ENCODE measurements around the gene CADPS. TPM values are rescaled to one million over a fixed set of nuclear protein-coding genes. Genes with fewer than 3 reads are reported as not detected.

Gene CADPS
- total and polyA plus RNA-seq, 2 donors: 2.3 to 4.4 TPM

GRCh38 chr3:62600033-62600432, 275.2 kb downstream of the CADPS start:
- 76% methylated on average over 2 of the region's 2 CpGs for WGBS
- DNase-seq (ENCODE audit: low read depth in 6 of 9, low spot score in 9 of 9): no peak
- Histone ChIP-seq H3K4me3 (ENCODE audit: low read length in 2 of 2) (no peak overlapping the region), H3K36me3 (ENCODE audit: control insufficient read depth in 2 of 2, insufficient read depth in 2 of 2, low read length in 1 of 2) (no peaks in the 10 kb centered on the region), H3K27ac (ENCODE audit: low read depth in 1 of 2, low read length in 1 of 2) (no peak overlapping the region), H3K4me1 (ENCODE audit: control insufficient read depth in 2 of 2, insufficient read depth in 2 of 2, low read length in 2 of 2) (no peaks in the 10 kb centered on the region), H3K9me3 (ENCODE audit: control insufficient read depth in 2 of 2, insufficient read depth in 1 of 2, low read length in 1 of 2) (no peaks in the 10 kb centered on the region), H3K27me3 (ENCODE audit: control insufficient read depth in 2 of 2, insufficient read depth in 1 of 2, low read length in 1 of 2) (no peaks in the 10 kb centered on the region)

GRCh38 chr3:62597491-62597890, 277.7 kb downstream of the CADPS start:
- H3K36me3 ChIP-seq (ENCODE audit: control insufficient read depth in 2 of 2, insufficient read depth in 2 of 2, low read length in 1 of 2): no peaks in the 10 kb centered on the region
- no peak overlapping the region for H3K4me3 ChIP-seq (ENCODE audit: low read length in 2 of 2)
- WGBS: 93% methylated on average over 4 of the region's 4 CpGs
- no peaks in the 10 kb centered on the region for H3K9me3 ChIP-seq (ENCODE audit: control insufficient read depth in 2 of 2, insufficient read depth in 1 of 2, low read length in 1 of 2)
- no peak overlapping the region for H3K27ac ChIP-seq (ENCODE audit: low read depth in 1 of 2, low read length in 1 of 2)
- H3K27me3 ChIP-seq (ENCODE audit: control insufficient read depth in 2 of 2, insufficient read depth in 1 of 2, low read length in 1 of 2): no peaks in the 10 kb centered on the region
- no peaks in the 10 kb centered on the region for H3K4me1 ChIP-seq (ENCODE audit: control insufficient read depth in 2 of 2, insufficient read depth in 2 of 2, low read length in 2 of 2)
- DNase-seq (ENCODE audit: low read depth in 6 of 9, low spot score in 9 of 9): no peak

- 86% methylated on average over 3 of the region's 3 CpGs for WGBS
- peaks cover 0 to 2% of the 10 kb centered on the region in 2 donors for H3K27me3 ChIP-seq (ENCODE audit: control insufficient read depth in 2 of 2, insufficient read depth in 1 of 2, low read length in 1 of 2)
- H3K4me3 ChIP-seq (ENCODE audit: low read length in 2 of 2): no peak overlapping the region
- no peaks in the 10 kb centered on the region for H3K9me3 ChIP-seq (ENCODE audit: control insufficient read depth in 2 of 2, insufficient read depth in 1 of 2, low read length in 1 of 2)
- no peaks in the 10 kb centered on the region for H3K4me1 ChIP-seq (ENCODE audit: control insufficient read depth in 2 of 2, insufficient read depth in 2 of 2, low read length in 2 of 2)
- no peaks in the 10 kb centered on the region for H3K36me3 ChIP-seq (ENCODE audit: control insufficient read depth in 2 of 2, insufficient read depth in 2 of 2, low read length in 1 of 2)
- no peak for DNase-seq (ENCODE audit: low read depth in 6 of 9, low spot score in 9 of 9)
- H3K27ac ChIP-seq (ENCODE audit: low read depth in 1 of 2, low read length in 1 of 2): no peak overlapping the region
Observed at GRCh38 chr3:62592408-62592807, 282.8 kb downstream of the CADPS start.

GRCh38 chr3:62589078-62589477, 286.1 kb downstream of the CADPS start:
- DNase-seq (ENCODE audit: low read depth in 6 of 9, low spot score in 9 of 9): no peak
- Histone ChIP-seq H3K9me3 (ENCODE audit: control insufficient read depth in 2 of 2, insufficient read depth in 1 of 2, low read length in 1 of 2) (no peaks in the 10 kb centered on the region), H3K27ac (ENCODE audit: low read depth in 1 of 2, low read length in 1 of 2) (no peak overlapping the region), H3K27me3 (ENCODE audit: control insufficient read depth in 2 of 2, insufficient read depth in 1 of 2, low read length in 1 of 2) (peaks cover 0 to 2% of the 10 kb centered on the region in 2 donors), H3K4me3 (ENCODE audit: low read length in 2 of 2) (no peak overlapping the region), H3K4me1 (ENCODE audit: control insufficient read depth in 2 of 2, insufficient read depth in 2 of 2, low read length in 2 of 2) (no peaks in the 10 kb centered on the region), H3K36me3 (ENCODE audit: control insufficient read depth in 2 of 2, insufficient read depth in 2 of 2, low read length in 1 of 2) (no peaks in the 10 kb centered on the region)
- 92% methylated on average over 4 of the region's 4 CpGs for WGBS

GRCh38 chr3:62587579-62588031, 287.6 kb downstream of the CADPS start:
- H3K36me3 ChIP-seq (ENCODE audit: control insufficient read depth in 2 of 2, insufficient read depth in 2 of 2, low read length in 1 of 2): no peaks in the 10 kb centered on the region
- H3K27ac ChIP-seq (ENCODE audit: low read depth in 1 of 2, low read length in 1 of 2): no peak overlapping the region
- WGBS: 92% methylated on average over 8 of the region's 8 CpGs
- H3K4me3 ChIP-seq (ENCODE audit: low read length in 2 of 2): no peak overlapping the region
- DNase-seq (ENCODE audit: low read depth in 6 of 9, low spot score in 9 of 9): no peak
- no peaks in the 10 kb centered on the region for H3K4me1 ChIP-seq (ENCODE audit: control insufficient read depth in 2 of 2, insufficient read depth in 2 of 2, low read length in 2 of 2)
- peaks cover 0 to 2% of the 10 kb centered on the region in 2 donors for H3K27me3 ChIP-seq (ENCODE audit: control insufficient read depth in 2 of 2, insufficient read depth in 1 of 2, low read length in 1 of 2)
- no peaks in the 10 kb centered on the region for H3K9me3 ChIP-seq (ENCODE audit: control insufficient read depth in 2 of 2, insufficient read depth in 1 of 2, low read length in 1 of 2)

GRCh38 chr3:62587169-62587568, 288.0 kb downstream of the CADPS start:
- H3K4me1 ChIP-seq (ENCODE audit: control insufficient read depth in 2 of 2, insufficient read depth in 2 of 2, low read length in 2 of 2): no peaks in the 10 kb centered on the region
- H3K4me3 ChIP-seq (ENCODE audit: low read length in 2 of 2): no peak overlapping the region
- WGBS: 91% methylated on average over 5 of the region's 5 CpGs
- H3K27me3 ChIP-seq (ENCODE audit: control insufficient read depth in 2 of 2, insufficient read depth in 1 of 2, low read length in 1 of 2): peaks cover 0 to 2% of the 10 kb centered on the region in 2 donors
- H3K36me3 ChIP-seq (ENCODE audit: control insufficient read depth in 2 of 2, insufficient read depth in 2 of 2, low read length in 1 of 2): no peaks in the 10 kb centered on the region
- DNase-seq (ENCODE audit: low read depth in 6 of 9, low spot score in 9 of 9): no peak
- no peak overlapping the region for H3K27ac ChIP-seq (ENCODE audit: low read depth in 1 of 2, low read length in 1 of 2)
- no peaks in the 10 kb centered on the region for H3K9me3 ChIP-seq (ENCODE audit: control insufficient read depth in 2 of 2, insufficient read depth in 1 of 2, low read length in 1 of 2)

- no peak overlapping the region for H3K27ac ChIP-seq (ENCODE audit: low read depth in 1 of 2, low read length in 1 of 2)
- H3K27me3 ChIP-seq (ENCODE audit: control insufficient read depth in 2 of 2, insufficient read depth in 1 of 2, low read length in 1 of 2): peaks cover 0 to 2% of the 10 kb centered on the region in 2 donors
- no peaks in the 10 kb centered on the region for H3K36me3 ChIP-seq (ENCODE audit: control insufficient read depth in 2 of 2, insufficient read depth in 2 of 2, low read length in 1 of 2)
- WGBS: 91% methylated on average over 1 of the region's 1 CpG
- H3K4me1 ChIP-seq (ENCODE audit: control insufficient read depth in 2 of 2, insufficient read depth in 2 of 2, low read length in 2 of 2): no peaks in the 10 kb centered on the region
- no peak overlapping the region for H3K4me3 ChIP-seq (ENCODE audit: low read length in 2 of 2)
- no peaks in the 10 kb centered on the region for H3K9me3 ChIP-seq (ENCODE audit: control insufficient read depth in 2 of 2, insufficient read depth in 1 of 2, low read length in 1 of 2)
- no peak for DNase-seq (ENCODE audit: low read depth in 6 of 9, low spot score in 9 of 9)
Observed at GRCh38 chr3:62586356-62586755, 288.9 kb downstream of the CADPS start.

- 62% methylated on average over 4 of the region's 4 CpGs for WGBS
- peaks cover 0 to 2% of the 10 kb centered on the region in 2 donors for H3K27me3 ChIP-seq (ENCODE audit: control insufficient read depth in 2 of 2, insufficient read depth in 1 of 2, low read length in 1 of 2)
- no peak overlapping the region for H3K4me3 ChIP-seq (ENCODE audit: low read length in 2 of 2)
- DNase-seq (ENCODE audit: low read depth in 6 of 9, low spot score in 9 of 9): no peak
- no peaks in the 10 kb centered on the region for H3K4me1 ChIP-seq (ENCODE audit: control insufficient read depth in 2 of 2, insufficient read depth in 2 of 2, low read length in 2 of 2)
- H3K36me3 ChIP-seq (ENCODE audit: control insufficient read depth in 2 of 2, insufficient read depth in 2 of 2, low read length in 1 of 2): no peaks in the 10 kb centered on the region
- H3K9me3 ChIP-seq (ENCODE audit: control insufficient read depth in 2 of 2, insufficient read depth in 1 of 2, low read length in 1 of 2): no peaks in the 10 kb centered on the region
- H3K27ac ChIP-seq (ENCODE audit: low read depth in 1 of 2, low read length in 1 of 2): no peak overlapping the region
Observed at GRCh38 chr3:62585861-62586260, 289.4 kb downstream of the CADPS start.

GRCh38 chr3:62584636-62585035, 290.6 kb downstream of the CADPS start:
- no peaks in the 10 kb centered on the region for H3K4me1 ChIP-seq (ENCODE audit: control insufficient read depth in 2 of 2, insufficient read depth in 2 of 2, low read length in 2 of 2)
- H3K27me3 ChIP-seq (ENCODE audit: control insufficient read depth in 2 of 2, insufficient read depth in 1 of 2, low read length in 1 of 2): peaks cover 0 to 2% of the 10 kb centered on the region in 2 donors
- peaks cover 0 to 3% of the 10 kb centered on the region in 2 donors for H3K9me3 ChIP-seq (ENCODE audit: control insufficient read depth in 2 of 2, insufficient read depth in 1 of 2, low read length in 1 of 2)
- H3K4me3 ChIP-seq (ENCODE audit: low read length in 2 of 2): no peak overlapping the region
- H3K36me3 ChIP-seq (ENCODE audit: control insufficient read depth in 2 of 2, insufficient read depth in 2 of 2, low read length in 1 of 2): no peaks in the 10 kb centered on the region
- H3K27ac ChIP-seq (ENCODE audit: low read depth in 1 of 2, low read length in 1 of 2): no peak overlapping the region
- WGBS: 86% methylated on average over 4 of the region's 4 CpGs
- no peak for DNase-seq (ENCODE audit: low read depth in 6 of 9, low spot score in 9 of 9)
